Keratinocyte (primary cell): ENCODE data around the gene ZSCAN18. TPM values are rescaled to one million over a fixed set of nuclear protein-coding genes. Genes with fewer than 3 reads are reported as not detected.

Experiments used
- DNase-seq: peaks from one replicate; pipeline ENCODE4 v3.0.0-alpha.2; 2011; ENCODE audit warnings: low read depth, missing footprints, low spot score
- FAIRE-seq: peaks from 2 replicates; lab custom pipeline; 2011; peaks lifted over from hg19 to GRCh38; lab: Jason Lieb, UNC
- H2AFZ ChIP-seq: 2 replicates; pipeline ENCODE4 v1.6.0; 2012; ENCODE audit warnings: low read length, control low read depth, inconsistent platforms; ENCODE audit not compliant: control insufficient read depth
- H3K27ac ChIP-seq: 2 replicates; pipeline ENCODE4 v1.5.1; 2011; ENCODE audit warnings: low read length; ENCODE audit not compliant: control insufficient read depth, insufficient read depth
- H3K27me3 ChIP-seq: 3 replicates; pipeline ENCODE4 v1.6.0; 2011; ENCODE audit warnings: low read length; ENCODE audit not compliant: control insufficient read depth, insufficient read depth; ENCODE audit errors: extremely low read depth
- H3K36me3 ChIP-seq, 2 experiments: 2 replicates in 1 of 2; 3 replicates in 1 of 2; pipeline ENCODE4 v1.5.1; 2011; ENCODE audit warnings: low read length in 2 of 2, mild to moderate bottlenecking in 1 of 2; ENCODE audit not compliant: control insufficient read depth in 2 of 2, insufficient read depth in 2 of 2; ENCODE audit errors: extremely low read depth in 1 of 2
- H3K4me1 ChIP-seq: 3 replicates; pipeline ENCODE4 v1.5.1; 2011; ENCODE audit warnings: low read length; ENCODE audit not compliant: control insufficient read depth, insufficient read depth; ENCODE audit errors: extremely low read depth
- H3K4me2 ChIP-seq: 3 replicates; pipeline ENCODE4 v1.6.0; 2011; ENCODE audit warnings: low read depth, low read length; ENCODE audit not compliant: control insufficient read depth, insufficient read depth; ENCODE audit errors: extremely low read depth
- H3K4me3 ChIP-seq, 3 experiments: fragments of 200-600 bp in 1 of 3; sonication (generic) in 1 of 3; 2 replicates in 2 of 3; 3 replicates in 1 of 3; pipeline ENCODE4 v1.5.1; 2011 to 2016; ENCODE audit warnings: low read length in 3 of 3, mild to moderate bottlenecking in 3 of 3, control low read depth in 2 of 3, inconsistent platforms in 1 of 3, low read depth in 1 of 3, mixed read lengths in 1 of 3, mixed run types in 1 of 3, moderate library complexity in 1 of 3; ENCODE audit not compliant: control insufficient read depth in 2 of 3, insufficient read depth in 2 of 3; ENCODE audit errors: extremely low read depth in 1 of 3
- H3K79me2 ChIP-seq: 2 replicates; pipeline ENCODE4 v1.6.0; 2012; ENCODE audit warnings: low read length; ENCODE audit not compliant: control insufficient read depth, insufficient read depth
- H3K9ac ChIP-seq: 3 replicates; pipeline ENCODE4 v1.6.0; 2011; ENCODE audit warnings: low read length; ENCODE audit not compliant: control insufficient read depth, insufficient read depth; ENCODE audit errors: extremely low read depth
- H3K9me1 ChIP-seq: 3 replicates; pipeline ENCODE4 v1.6.0; 2011; ENCODE audit warnings: low read length; ENCODE audit not compliant: control insufficient read depth, insufficient read depth; ENCODE audit errors: extremely low read depth
- H3K9me3 ChIP-seq: 2 replicates; pipeline ENCODE4 v1.5.1; 2012; ENCODE audit warnings: low read depth, low read length; ENCODE audit not compliant: control insufficient read depth
- H4K20me1 ChIP-seq: 3 replicates; pipeline ENCODE4 v1.6.0; 2011; ENCODE audit warnings: low read length; ENCODE audit not compliant: control insufficient read depth, insufficient read depth; ENCODE audit errors: extremely low read depth
- EZH2 ChIP-seq: IDR thresholded peaks from one replicate; pipeline ENCODE4 v1.6.1; 2012; ENCODE audit warnings: inconsistent platforms, mild to moderate bottlenecking, low read length, moderate library complexity
- dilution Hi-C: fragments of 300-500 bp; cut with MboI; formaldehyde crosslinking; loops from one replicate; pipeline ENCODE4 v1.7.0; 2020; ENCODE audit warnings: low sequenced_read_pairs; ENCODE audit not compliant: extremely low pct_ligation_motif_present
- polyA plus RNA-seq, 5 experiments: library from polyadenylated mRNA; depleted of rRNA in 3 of 5; stranded (reverse) in 3 of 5; stranded (forward) in 1 of 5; unstranded in 1 of 5; fragments of >200 nt; gene quantifications; 1 replicate in 1 of 5; 2 replicates in 3 of 5; 3 replicates in 1 of 5; pipeline versions ENCODE4 v1.2.1 to v1.2.3, GENCODE V29; 2011 to 2012; ENCODE audit warnings: missing spikeins in 2 of 5, low read depth in 1 of 5, low replicate concordance in 1 of 5
- TF ChIP-seq, protein P1 (sequence below), 3 experiments: IDR thresholded peaks in 1 of 3; conservative IDR thresholded peaks in 1 of 3; optimal IDR thresholded peaks in 1 of 3; 2 replicates in 2 of 3; 3 replicates in 1 of 3; pipeline versions ENCODE3 to v1.5.1; 2011; ENCODE audit warnings: low read length in 3 of 3, mild to moderate bottlenecking in 3 of 3, moderate library complexity in 2 of 3, control low read depth in 1 of 3, inconsistent platforms in 1 of 3; ENCODE audit not compliant: insufficient read depth in 2 of 3; ENCODE audit errors: extremely low read depth in 1 of 3

The ZSCAN18 gene
- polyA plus RNA-seq, 1 donor (not counting 4 experiments of a cell fraction or from before 2014, with no cell fraction given) = 16.1 TPM

- TF ChIP-seq, protein P1, sequence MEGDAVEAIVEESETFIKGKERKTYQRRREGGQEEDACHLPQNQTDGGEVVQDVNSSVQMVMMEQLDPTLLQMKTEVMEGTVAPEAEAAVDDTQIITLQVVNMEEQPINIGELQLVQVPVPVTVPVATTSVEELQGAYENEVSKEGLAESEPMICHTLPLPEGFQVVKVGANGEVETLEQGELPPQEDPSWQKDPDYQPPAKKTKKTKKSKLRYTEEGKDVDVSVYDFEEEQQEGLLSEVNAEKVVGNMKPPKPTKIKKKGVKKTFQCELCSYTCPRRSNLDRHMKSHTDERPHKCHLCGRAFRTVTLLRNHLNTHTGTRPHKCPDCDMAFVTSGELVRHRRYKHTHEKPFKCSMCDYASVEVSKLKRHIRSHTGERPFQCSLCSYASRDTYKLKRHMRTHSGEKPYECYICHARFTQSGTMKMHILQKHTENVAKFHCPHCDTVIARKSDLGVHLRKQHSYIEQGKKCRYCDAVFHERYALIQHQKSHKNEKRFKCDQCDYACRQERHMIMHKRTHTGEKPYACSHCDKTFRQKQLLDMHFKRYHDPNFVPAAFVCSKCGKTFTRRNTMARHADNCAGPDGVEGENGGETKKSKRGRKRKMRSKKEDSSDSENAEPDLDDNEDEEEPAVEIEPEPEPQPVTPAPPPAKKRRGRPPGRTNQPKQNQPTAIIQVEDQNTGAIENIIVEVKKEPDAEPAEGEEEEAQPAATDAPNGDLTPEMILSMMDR (optimal IDR thresholded peaks at IDR 0.05 in 1 of 3, IDR thresholded peaks at IDR 0.05 in 1 of 3, conservative IDR thresholded peaks at IDR 0.05 in 1 of 3; ENCODE audit: extremely low read depth in 1 of 3, insufficient read depth in 2 of 3, low read length in 3 of 3) = no peak
- TF ChIP-seq EZH2 = no peak
- FAIRE-seq (no peak), DNase-seq (no peak)
- Histone ChIP-seq H2AFZ (no peak overlapping the region), H3K79me2 (peaks cover 4% of the 10 kb centered on the region), H3K9me3 (peaks cover 8% of the 10 kb centered on the region), H3K4me1 (peaks cover 3% of the 10 kb centered on the region), H3K36me3 (peaks cover 0 to 2% of the 10 kb centered on the region in 2 experiments), H3K9ac (no peak overlapping the region), H4K20me1 (no peaks in the 10 kb centered on the region), H3K9me1 (no peaks in the 10 kb centered on the region), H3K27me3 (no peaks in the 10 kb centered on the region), H3K4me2 (no peak overlapping the region), H3K4me3 (no peak overlapping the region), H3K27ac (no peak overlapping the region)
- dilution Hi-C loops = no loop called here
These were observed 2.7 kb downstream of the ZSCAN18 start for GRCh38 chr19:58095328-58095727.

DNA sequence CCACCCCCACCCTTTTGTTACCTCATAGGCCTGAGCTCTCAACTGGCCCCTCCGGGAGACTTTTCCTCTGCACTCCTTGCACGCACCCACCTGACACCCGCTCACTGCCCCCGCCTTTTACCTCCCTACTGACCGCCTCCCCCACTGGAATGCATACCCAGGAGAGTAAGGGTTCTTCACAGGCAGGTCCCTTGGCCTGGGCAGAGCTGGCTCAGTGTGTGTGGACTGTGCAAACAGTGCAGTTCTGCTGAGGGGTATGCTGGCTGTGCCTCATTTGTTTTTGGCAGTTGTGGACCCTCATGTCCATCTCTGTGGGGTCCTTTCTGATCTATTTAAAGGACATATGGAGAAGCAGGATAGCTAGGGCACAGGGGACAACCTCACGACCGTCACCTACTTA lies 5.0 kb downstream of the ZSCAN18 start:
- H3K4me3 ChIP-seq = no peak overlapping the region
- H3K4me2 ChIP-seq = no peak overlapping the region
- H3K9me1 ChIP-seq = no peaks in the 10 kb centered on the region
- dilution Hi-C loops = no loop called here
- DNase-seq = no peak
- H3K27ac ChIP-seq = no peak overlapping the region
- H4K20me1 ChIP-seq = no peaks in the 10 kb centered on the region
- no peak for FAIRE-seq
- H3K27me3 ChIP-seq = no peaks in the 10 kb centered on the region
- H3K9me3 ChIP-seq = peaks cover 12% of the 10 kb centered on the region
- H3K4me1 ChIP-seq = no peaks in the 10 kb centered on the region
- peaks cover 0 to 5% of the 10 kb centered on the region in 2 experiments for H3K36me3 ChIP-seq
- no peak overlapping the region for H2AFZ ChIP-seq
- H3K79me2 ChIP-seq = peaks cover 4% of the 10 kb centered on the region
- H3K9ac ChIP-seq = no peak overlapping the region
- no peak for TF ChIP-seq EZH2
- TF ChIP-seq, protein P1 (optimal IDR thresholded peaks at IDR 0.05 in 1 of 3, IDR thresholded peaks at IDR 0.05 in 1 of 3, conservative IDR thresholded peaks at IDR 0.05 in 1 of 3; ENCODE audit: extremely low read depth in 1 of 3, insufficient read depth in 2 of 3, low read length in 3 of 3) = no peak
